Coronary artery (tissue), 2 donors: ENCODE measurements around the gene GNPTAB.

Source experiments
- DNase-seq: peaks from one replicate; pipeline ENCODE4 v3.0.0-alpha.2; 2017; ENCODE audit warnings: low spot score
- H3K27ac ChIP-seq, 2 donors: fragments of 200-600 bp; sonication (generic); one replicate each; pipeline ENCODE4 v1.5.1; 2016 to 2019
- H3K4me3 ChIP-seq: fragments of 200-600 bp; sonication (generic); 2 replicates; pipeline ENCODE4 v1.5.1; 2016; ENCODE audit warnings: mild to moderate bottlenecking, moderate library complexity
- TF ChIP-seq, protein P1 (sequence below): fragments of 200-600 bp; sonication (generic); IDR thresholded peaks from one replicate; pipeline ENCODE4 v1.5.1; 2019; ENCODE audit warnings: antibody characterized with exemption

The GNPTAB gene

GRCh38 chr12:101830367-101831325, at the start of gene GNPTAB:
Gene GNPTAB (minus strand): TSS chr12:101830959. CDS start chr12:101830675, 284 bp downstream.
- TF ChIP-seq, protein P1, sequence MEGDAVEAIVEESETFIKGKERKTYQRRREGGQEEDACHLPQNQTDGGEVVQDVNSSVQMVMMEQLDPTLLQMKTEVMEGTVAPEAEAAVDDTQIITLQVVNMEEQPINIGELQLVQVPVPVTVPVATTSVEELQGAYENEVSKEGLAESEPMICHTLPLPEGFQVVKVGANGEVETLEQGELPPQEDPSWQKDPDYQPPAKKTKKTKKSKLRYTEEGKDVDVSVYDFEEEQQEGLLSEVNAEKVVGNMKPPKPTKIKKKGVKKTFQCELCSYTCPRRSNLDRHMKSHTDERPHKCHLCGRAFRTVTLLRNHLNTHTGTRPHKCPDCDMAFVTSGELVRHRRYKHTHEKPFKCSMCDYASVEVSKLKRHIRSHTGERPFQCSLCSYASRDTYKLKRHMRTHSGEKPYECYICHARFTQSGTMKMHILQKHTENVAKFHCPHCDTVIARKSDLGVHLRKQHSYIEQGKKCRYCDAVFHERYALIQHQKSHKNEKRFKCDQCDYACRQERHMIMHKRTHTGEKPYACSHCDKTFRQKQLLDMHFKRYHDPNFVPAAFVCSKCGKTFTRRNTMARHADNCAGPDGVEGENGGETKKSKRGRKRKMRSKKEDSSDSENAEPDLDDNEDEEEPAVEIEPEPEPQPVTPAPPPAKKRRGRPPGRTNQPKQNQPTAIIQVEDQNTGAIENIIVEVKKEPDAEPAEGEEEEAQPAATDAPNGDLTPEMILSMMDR: peak; percentile 61
- peak; percentile 93 for DNase-seq
- Histone ChIP-seq H3K4me3 (peak within 1 kb of the TSS; percentile 89), H3K27ac (peak within 1 kb of the TSS; percentile 60 to 82)

DNA sequence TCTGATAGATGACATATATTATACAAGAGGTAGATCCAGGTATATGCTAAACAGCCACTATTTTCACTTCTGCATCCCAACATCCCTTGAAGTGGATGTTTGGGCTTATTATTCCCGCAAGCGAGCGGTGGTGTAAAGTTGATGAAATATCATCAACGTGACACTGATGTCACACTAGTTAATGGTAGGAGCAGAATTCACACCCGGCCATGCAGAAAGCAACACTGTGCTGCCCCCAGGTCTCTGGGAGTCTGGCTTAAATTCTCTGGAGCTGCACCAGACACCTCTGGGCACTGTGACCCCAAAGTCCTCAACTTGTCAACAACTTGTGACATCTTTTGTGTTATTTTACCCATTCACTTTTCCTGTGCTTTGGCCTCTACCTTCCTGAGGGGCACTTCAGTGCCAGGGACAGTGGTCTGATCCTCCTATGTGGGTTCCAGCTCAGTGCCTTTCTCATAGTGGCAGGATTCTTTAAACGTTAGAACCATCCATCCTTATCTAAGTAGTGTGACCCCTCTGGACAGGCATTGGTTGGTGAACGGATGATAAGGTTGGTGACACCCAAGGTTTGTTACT, 47.6 kb upstream of the GNPTAB start:
- TF ChIP-seq, protein P1: no peak
- no peak for DNase-seq
- peak overlapping the region; percentile 84 for H3K4me3 ChIP-seq
- H3K27ac ChIP-seq: peak overlapping the region; percentile 86 to 96

- TF ChIP-seq, protein P1: no peak
- peak overlapping the region; percentile 86 to 96 for H3K27ac ChIP-seq
- peak overlapping the region; percentile 84 for H3K4me3 ChIP-seq
- peak; percentile 80 for DNase-seq
Measured at GRCh38 chr12:101877806-101878242, 47.1 kb upstream of the GNPTAB start.

DNA sequence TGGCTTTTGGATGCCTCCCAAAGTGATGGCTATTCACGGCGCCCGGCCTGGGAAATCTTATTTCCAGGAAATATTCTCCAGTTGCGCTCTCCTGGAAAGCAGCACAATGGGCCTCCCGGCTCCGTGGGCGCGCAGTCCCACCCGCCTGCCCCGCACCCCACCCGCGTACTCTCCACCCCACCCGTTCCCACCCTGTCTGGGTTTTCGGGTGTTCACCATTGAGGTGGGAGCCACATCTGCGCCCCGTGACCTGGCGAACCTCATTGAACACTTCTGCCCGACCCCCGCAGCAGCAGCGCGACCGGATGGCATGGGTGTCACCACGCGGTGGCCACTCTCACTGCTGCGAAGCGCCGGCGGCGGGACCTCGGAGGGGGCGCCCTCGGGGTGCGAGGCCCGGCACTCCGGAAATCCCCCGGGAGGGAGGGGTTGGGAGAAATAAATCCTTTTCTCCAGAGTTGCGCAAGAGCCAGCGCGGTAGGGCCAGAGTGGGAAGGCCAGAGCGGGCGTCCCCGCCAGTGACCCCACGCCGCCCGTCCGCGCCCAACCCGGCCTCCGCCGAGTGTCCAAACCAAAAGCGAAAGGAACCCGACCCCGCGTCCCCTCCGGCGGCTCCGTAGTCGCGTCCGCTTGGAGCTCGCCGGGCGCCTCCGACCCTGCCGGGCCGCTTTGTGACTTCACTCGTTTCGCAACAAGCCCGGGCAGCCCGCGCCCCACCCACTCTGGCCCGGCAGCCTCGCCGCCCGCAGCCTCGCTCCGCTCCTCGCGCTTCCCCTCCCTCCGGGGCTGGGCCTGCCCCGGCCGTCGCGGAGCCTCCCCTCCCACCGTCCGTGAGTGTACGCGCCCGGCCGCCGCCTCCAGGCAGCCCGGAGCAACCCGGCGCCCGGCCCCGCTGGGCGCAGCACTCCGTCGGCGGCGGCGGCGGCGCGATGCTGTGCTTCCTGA, 46.4 kb upstream of the GNPTAB start, which contains the start of gene DRAM1:
Gene DRAM1 (plus strand): TSS at position 720 of the 945 bp plus-strand sequence. CDS start 210 bp downstream, at position 930.
- peak; percentile 93 for DNase-seq
- TF ChIP-seq, protein P1: no peak

GRCh38 chr12:101876322-101876860, 45.6 kb upstream of the GNPTAB start:
- DNase-seq: no peak
- TF ChIP-seq, protein P1: no peak
- peak overlapping the region; percentile 84 for H3K4me3 ChIP-seq

More for the DNA sequence above, 46.4 kb upstream of the GNPTAB start, which contains the start of gene DRAM1:
- H3K27ac ChIP-seq: peak within 1 kb of the TSS; percentile 86 to 96
- peak within 1 kb of the TSS; percentile 84 for H3K4me3 ChIP-seq

GRCh38 chr12:101875162-101875561, 44.4 kb upstream of the GNPTAB start:
- Histone ChIP-seq H3K4me3 (no peak overlapping the region), H3K27ac (no peak overlapping the region)
- no peak for DNase-seq
- TF ChIP-seq, protein P1: no peak

More at GRCh38 chr12:101876322-101876860, 45.6 kb upstream of the GNPTAB start:
- peak overlapping the region; percentile 86 to 96 for H3K27ac ChIP-seq
